Activated CD4-positive, alpha-beta T cell treated with anti-CD3 and anti-CD28 coated beads, Interleukin-2, amount 50 U/mL, for 16 hours (primary cell): ENCODE results near the gene SLC35G3.
"Not testable (repeated sequence)": the region's sequence is repeated elsewhere in the genome, so short reads cannot be mapped to it uniquely, and the experiment has no call there.

Source experiments
- DNase-seq: peaks from one replicate; pipeline ENCODE4 v3.0.0-alpha.2; 2020

Gene SLC35G3

GRCh38 chr17:35202582-35202981, 8.4 kb upstream of the SLC35G3 start:
- not testable (repeated sequence) for DNase-seq

- not testable (repeated sequence) for DNase-seq
These were observed 869 bp upstream of the SLC35G3 start for GRCh38 chr17:35195062-35195461.

GRCh38 chr17:35192708-35193107, 1.5 kb downstream of the SLC35G3 start:
- DNase-seq, result no peak

GRCh38 chr17:35191001-35191695, 3.0 kb downstream of the SLC35G3 start:
- DNase-seq, result no peak

- no peak for DNase-seq
These were observed 4.9 kb downstream of the SLC35G3 start for GRCh38 chr17:35189291-35189690.

GRCh38 chr17:35188111-35188510, 6.1 kb downstream of the SLC35G3 start:
- DNase-seq, result no peak

GRCh38 chr17:35187481-35187880, 6.7 kb downstream of the SLC35G3 start:
- DNase-seq, result no peak

GRCh38 chr17:35185849-35186248, 8.3 kb downstream of the SLC35G3 start:
- DNase-seq, result peak; percentile 23

GRCh38 chr17:35184274-35184673, 9.9 kb downstream of the SLC35G3 start:
- no peak for DNase-seq

GRCh38 chr17:35183332-35183731, 10.9 kb downstream of the SLC35G3 start:
- DNase-seq, result no peak

GRCh38 chr17:35179379-35179778, 14.8 kb downstream of the SLC35G3 start:
- DNase-seq, result not testable (repeated sequence)

- DNase-seq, result no peak
These were observed 17.3 kb downstream of the SLC35G3 start for GRCh38 chr17:35176897-35177296.

GRCh38 chr17:35175638-35176415, 18.4 kb downstream of the SLC35G3 start:
- no peak for DNase-seq

GRCh38 chr17:35174835-35175334, 19.3 kb downstream of the SLC35G3 start:
- DNase-seq, result no peak

- DNase-seq, result not testable (repeated sequence)
These were observed 21.9 kb downstream of the SLC35G3 start for GRCh38 chr17:35172321-35172720.

- DNase-seq, result no peak
These were observed 22.4 kb downstream of the SLC35G3 start for GRCh38 chr17:35171834-35172233.

- DNase-seq, result peak; percentile 42
These were observed 23.0 kb downstream of the SLC35G3 start for GRCh38 chr17:35170968-35171771.

- DNase-seq, result no peak
These were observed 24.3 kb downstream of the SLC35G3 start for GRCh38 chr17:35169835-35170363.

GRCh38 chr17:35167666-35168065, 26.5 kb downstream of the SLC35G3 start:
- DNase-seq, result no peak

- DNase-seq, result no peak
These were observed 27.1 kb downstream of the SLC35G3 start for GRCh38 chr17:35167046-35167445.

GRCh38 chr17:35166526-35166925, 27.7 kb downstream of the SLC35G3 start:
- DNase-seq, result no peak

GRCh38 chr17:35164716-35165115, 29.5 kb downstream of the SLC35G3 start:
- no peak for DNase-seq

GRCh38 chr17:35163886-35164285, 30.3 kb downstream of the SLC35G3 start:
- DNase-seq, result no peak
